A673 (cell line): ENCODE measurements around the gene AREL1. TPM values are rescaled to one million over a fixed set of nuclear protein-coding genes. Genes with fewer than 3 reads are reported as not detected.
A peak's percentile ranks its signal among the peaks of the same experiment; 100 is the strongest.

Experiments used
- BruUV-seq: library from RNA; stranded (reverse); fragments of 400-500 nt; replicated peaks from 2 replicates; lab custom pipeline; 2021; lab: Mats Ljungman, UMichigan
- CTCF ChIA-PET: fragments of 300-600 bp; sonication (Branson Sonifier 250); formaldehyde crosslinking; loops from one replicate; lab custom pipeline; 2022; ENCODE audit warnings: antibody characterized with exemption; lab: Charles Lee
- POLR2A ChIA-PET: fragments of 300-600 bp; sonication (Branson Sonifier 250); formaldehyde crosslinking; loops from one replicate; lab custom pipeline; 2022; ENCODE audit warnings: antibody characterized with exemption; ENCODE audit not compliant: low non-redundant PET; lab: Charles Lee
- DNase-seq: peaks from one replicate; pipeline ENCODE4 v3.0.0-alpha.2; 2015; ENCODE audit warnings: low spot score
- H3K27ac ChIP-seq: fragments of 200-600 bp; sonication (generic); 2 replicates; pipeline ENCODE4 v1.5.1; 2016; ENCODE audit warnings: mixed run types, low read depth, mild to moderate bottlenecking, mixed read lengths, antibody characterized with exemption, low read length; ENCODE audit not compliant: poor library complexity, severe bottlenecking
- H3K27me3 ChIP-seq: fragments of 200-600 bp; sonication (generic); replicated peaks from 2 replicates; pipeline ENCODE4 v1.6.1; 2017; ENCODE audit warnings: mixed run types, low read depth, mild to moderate bottlenecking, mixed read lengths, antibody characterized with exemption, low read length; ENCODE audit not compliant: insufficient read depth, poor library complexity
- H3K36me3 ChIP-seq: fragments of 200-600 bp; sonication (generic); 2 replicates; pipeline ENCODE4 v1.6.1; 2016; ENCODE audit warnings: mixed run types, mild to moderate bottlenecking, mixed read lengths, antibody characterized with exemption, low read length; ENCODE audit not compliant: insufficient read depth, poor library complexity, severe bottlenecking
- H3K4me1 ChIP-seq: fragments of 200-600 bp; sonication (generic); 2 replicates; pipeline ENCODE4 v1.6.1; 2017; ENCODE audit warnings: mixed run types, mild to moderate bottlenecking, mixed read lengths, antibody characterized with exemption, low read length; ENCODE audit not compliant: insufficient read depth, poor library complexity, severe bottlenecking
- H3K4me3 ChIP-seq: fragments of 200-600 bp; sonication (generic); 2 replicates; pipeline ENCODE4 v1.5.1; 2016; ENCODE audit warnings: low read depth, mixed run types, mild to moderate bottlenecking, mixed read lengths, low read length; ENCODE audit not compliant: poor library complexity, severe bottlenecking
- H3K9me3 ChIP-seq: fragments of 200-600 bp; sonication (generic); 2 replicates; pipeline ENCODE4 v1.6.1; 2016; ENCODE audit warnings: mixed run types, low read depth, mild to moderate bottlenecking, mixed read lengths, antibody characterized with exemption, low read length; ENCODE audit not compliant: poor library complexity, severe bottlenecking
- CTCF ChIP-seq: fragments of 300-800, 200-600 bp; sonication (generic); conservative IDR thresholded peaks from 2 replicates; pipeline ENCODE4 v1.5.1; 2017; ENCODE audit warnings: low read depth, mild to moderate bottlenecking, antibody characterized with exemption, low read length, moderate library complexity, mixed read lengths
- EZH2 ChIP-seq: fragments of 200-600 bp; sonication (generic); IDR thresholded peaks from 2 replicates; pipeline ENCODE4 v1.6.1; 2017; ENCODE audit warnings: borderline replicate concordance, low read depth, mild to moderate bottlenecking, mixed read lengths, antibody characterized with exemption, low read length; ENCODE audit not compliant: poor library complexity, severe bottlenecking
- intact Hi-C: fragments of 100-400 bp; cut with micrococcal nuclease; formaldehyde crosslinking; loops from one replicate; pipeline ENCODE4 v1.10.0; 2022; ENCODE audit not compliant: unreplicated experiment
- total RNA-seq: library from RNA; stranded (reverse); gene quantifications from 2 replicates; pipeline ENCODE4 v1.2.3, GENCODE V29; 2021

AREL1 gene
- total RNA-seq, 1 experiment from 2014 or later, result 48.7 TPM

DNA sequence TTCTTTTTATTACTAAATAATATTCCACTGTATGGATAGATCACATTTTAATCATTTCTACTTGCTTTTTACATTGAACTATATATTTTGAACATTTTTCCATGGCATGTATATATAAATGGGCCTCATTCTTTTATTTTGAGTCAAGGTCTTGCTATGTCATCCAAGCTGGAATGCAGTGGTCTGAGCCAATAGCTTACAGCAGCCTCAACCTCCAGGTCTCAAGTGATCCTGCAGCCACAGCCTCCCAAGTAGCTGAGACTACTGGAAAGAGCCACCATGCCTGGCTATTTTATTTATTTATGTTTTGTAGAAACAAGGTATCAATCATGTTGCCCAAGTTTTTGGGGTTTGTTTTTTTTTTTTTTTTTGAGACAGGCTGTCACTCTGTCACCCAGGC is 7.6 kb upstream of the AREL1 start:
- Histone ChIP-seq H3K4me3 (no peak overlapping the region), H3K27me3 (no peaks in the 10 kb centered on the region), H3K4me1 (no peaks in the 10 kb centered on the region), H3K9me3 (no peaks in the 10 kb centered on the region), H3K36me3 (peaks cover 21% of the 10 kb centered on the region), H3K27ac (no peak overlapping the region)
- BruUV-seq, result no TSS peak
- POLR2A ChIA-PET, result interaction anchor here (0.7 kb wide), 1 partner anchor 659 kb away, joined by 3 read pairs; no protein-coding TSS in a partner anchor
- no peak for DNase-seq
- intact Hi-C loops, result no loop called here
- CTCF ChIA-PET, result no interaction called here
- TF ChIP-seq EZH2, result no peak
- TF ChIP-seq CTCF, result no peak

- peaks cover 24% of the 10 kb centered on the region for H3K36me3 ChIP-seq
- ChIA-PET POLR2A (no interaction called here), CTCF (interaction anchor here (0.6 kb wide), 1 partner anchor 601 kb away, joined by 3 read pairs; no protein-coding TSS in a partner anchor)
- H3K27me3 ChIP-seq, result no peaks in the 10 kb centered on the region
- H3K27ac ChIP-seq, result peak overlapping the region; percentile 42
- intact Hi-C loops, result no loop called here
- TF ChIP-seq EZH2 (no peak), CTCF (no peak)
- DNase-seq, result no peak
- peaks cover 12% of the 10 kb centered on the region for H3K4me1 ChIP-seq
- peak overlapping the region; percentile 65 for H3K4me3 ChIP-seq
- H3K9me3 ChIP-seq, result no peaks in the 10 kb centered on the region
- BruUV-seq, result no TSS peak
Measured at GRCh38 chr14:74713395-74713735, 485 bp upstream of the AREL1 start.

DNA sequence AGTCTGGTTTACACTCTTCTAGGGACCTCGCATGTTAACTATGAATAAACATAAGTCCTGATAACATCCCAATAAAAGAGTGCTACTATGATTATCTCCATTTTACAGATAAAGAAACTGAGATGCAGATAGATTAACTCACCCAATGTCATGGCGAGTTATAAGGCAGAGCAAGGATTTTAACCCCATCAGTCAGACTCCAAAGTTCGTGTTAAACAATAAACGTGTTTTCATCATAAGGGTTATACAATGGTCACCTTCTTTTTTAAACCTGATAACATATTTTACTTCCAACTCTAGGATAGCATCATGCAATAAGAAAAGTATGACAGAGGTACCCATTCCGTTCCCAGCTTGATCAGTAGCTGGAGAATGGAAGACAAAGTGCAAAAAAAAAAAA is 1.2 kb downstream of the AREL1 start:
- H3K27ac ChIP-seq, result no peak overlapping the region
- peaks cover 19% of the 10 kb centered on the region for H3K36me3 ChIP-seq
- CTCF ChIA-PET, result no interaction called here
- intact Hi-C loops, result no loop called here
- no peaks in the 10 kb centered on the region for H3K9me3 ChIP-seq
- BruUV-seq, result no TSS peak
- no peaks in the 10 kb centered on the region for H3K27me3 ChIP-seq
- no peak for DNase-seq
- POLR2A ChIA-PET, result no interaction called here
- TF ChIP-seq CTCF, result no peak
- TF ChIP-seq EZH2, result no peak
- peaks cover 12% of the 10 kb centered on the region for H3K4me1 ChIP-seq
- peak overlapping the region; percentile 65 for H3K4me3 ChIP-seq
